Measurements from ENCODE around the gene TBX5. TPM values are rescaled to one million over a fixed set of nuclear protein-coding genes. Genes with fewer than 3 reads are reported as not detected.

TBX5 gene
- total and polyA plus RNA-seq, 2 experiments from 2014 or later, result 0.21 TPM; not detected in 1

DNA sequence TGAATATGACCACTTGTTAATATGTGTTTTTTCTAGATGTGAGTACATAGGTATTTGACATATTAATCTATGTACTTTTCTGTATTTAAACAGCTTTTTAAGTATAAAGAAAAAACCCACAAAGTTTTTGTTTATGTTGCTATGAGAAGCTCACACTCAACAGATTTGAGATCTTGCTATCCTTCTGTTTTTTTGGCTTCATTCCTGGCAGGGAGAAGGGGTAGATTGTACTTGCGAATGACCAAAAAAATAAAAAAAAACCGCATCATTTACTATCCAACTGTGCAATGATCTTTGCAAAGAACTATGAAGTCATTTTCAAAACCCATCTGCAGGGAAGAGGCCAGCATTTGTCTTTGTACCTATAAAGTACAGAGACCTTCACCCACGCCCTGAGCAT, 28.4 kb upstream of the TBX5 start (continued):
- no peak for TF ChIP-seq NANOG (IDR thresholded peaks at IDR 0.05; ENCODE audit: borderline replicate concordance)
- TF ChIP-seq, protein P1, sequence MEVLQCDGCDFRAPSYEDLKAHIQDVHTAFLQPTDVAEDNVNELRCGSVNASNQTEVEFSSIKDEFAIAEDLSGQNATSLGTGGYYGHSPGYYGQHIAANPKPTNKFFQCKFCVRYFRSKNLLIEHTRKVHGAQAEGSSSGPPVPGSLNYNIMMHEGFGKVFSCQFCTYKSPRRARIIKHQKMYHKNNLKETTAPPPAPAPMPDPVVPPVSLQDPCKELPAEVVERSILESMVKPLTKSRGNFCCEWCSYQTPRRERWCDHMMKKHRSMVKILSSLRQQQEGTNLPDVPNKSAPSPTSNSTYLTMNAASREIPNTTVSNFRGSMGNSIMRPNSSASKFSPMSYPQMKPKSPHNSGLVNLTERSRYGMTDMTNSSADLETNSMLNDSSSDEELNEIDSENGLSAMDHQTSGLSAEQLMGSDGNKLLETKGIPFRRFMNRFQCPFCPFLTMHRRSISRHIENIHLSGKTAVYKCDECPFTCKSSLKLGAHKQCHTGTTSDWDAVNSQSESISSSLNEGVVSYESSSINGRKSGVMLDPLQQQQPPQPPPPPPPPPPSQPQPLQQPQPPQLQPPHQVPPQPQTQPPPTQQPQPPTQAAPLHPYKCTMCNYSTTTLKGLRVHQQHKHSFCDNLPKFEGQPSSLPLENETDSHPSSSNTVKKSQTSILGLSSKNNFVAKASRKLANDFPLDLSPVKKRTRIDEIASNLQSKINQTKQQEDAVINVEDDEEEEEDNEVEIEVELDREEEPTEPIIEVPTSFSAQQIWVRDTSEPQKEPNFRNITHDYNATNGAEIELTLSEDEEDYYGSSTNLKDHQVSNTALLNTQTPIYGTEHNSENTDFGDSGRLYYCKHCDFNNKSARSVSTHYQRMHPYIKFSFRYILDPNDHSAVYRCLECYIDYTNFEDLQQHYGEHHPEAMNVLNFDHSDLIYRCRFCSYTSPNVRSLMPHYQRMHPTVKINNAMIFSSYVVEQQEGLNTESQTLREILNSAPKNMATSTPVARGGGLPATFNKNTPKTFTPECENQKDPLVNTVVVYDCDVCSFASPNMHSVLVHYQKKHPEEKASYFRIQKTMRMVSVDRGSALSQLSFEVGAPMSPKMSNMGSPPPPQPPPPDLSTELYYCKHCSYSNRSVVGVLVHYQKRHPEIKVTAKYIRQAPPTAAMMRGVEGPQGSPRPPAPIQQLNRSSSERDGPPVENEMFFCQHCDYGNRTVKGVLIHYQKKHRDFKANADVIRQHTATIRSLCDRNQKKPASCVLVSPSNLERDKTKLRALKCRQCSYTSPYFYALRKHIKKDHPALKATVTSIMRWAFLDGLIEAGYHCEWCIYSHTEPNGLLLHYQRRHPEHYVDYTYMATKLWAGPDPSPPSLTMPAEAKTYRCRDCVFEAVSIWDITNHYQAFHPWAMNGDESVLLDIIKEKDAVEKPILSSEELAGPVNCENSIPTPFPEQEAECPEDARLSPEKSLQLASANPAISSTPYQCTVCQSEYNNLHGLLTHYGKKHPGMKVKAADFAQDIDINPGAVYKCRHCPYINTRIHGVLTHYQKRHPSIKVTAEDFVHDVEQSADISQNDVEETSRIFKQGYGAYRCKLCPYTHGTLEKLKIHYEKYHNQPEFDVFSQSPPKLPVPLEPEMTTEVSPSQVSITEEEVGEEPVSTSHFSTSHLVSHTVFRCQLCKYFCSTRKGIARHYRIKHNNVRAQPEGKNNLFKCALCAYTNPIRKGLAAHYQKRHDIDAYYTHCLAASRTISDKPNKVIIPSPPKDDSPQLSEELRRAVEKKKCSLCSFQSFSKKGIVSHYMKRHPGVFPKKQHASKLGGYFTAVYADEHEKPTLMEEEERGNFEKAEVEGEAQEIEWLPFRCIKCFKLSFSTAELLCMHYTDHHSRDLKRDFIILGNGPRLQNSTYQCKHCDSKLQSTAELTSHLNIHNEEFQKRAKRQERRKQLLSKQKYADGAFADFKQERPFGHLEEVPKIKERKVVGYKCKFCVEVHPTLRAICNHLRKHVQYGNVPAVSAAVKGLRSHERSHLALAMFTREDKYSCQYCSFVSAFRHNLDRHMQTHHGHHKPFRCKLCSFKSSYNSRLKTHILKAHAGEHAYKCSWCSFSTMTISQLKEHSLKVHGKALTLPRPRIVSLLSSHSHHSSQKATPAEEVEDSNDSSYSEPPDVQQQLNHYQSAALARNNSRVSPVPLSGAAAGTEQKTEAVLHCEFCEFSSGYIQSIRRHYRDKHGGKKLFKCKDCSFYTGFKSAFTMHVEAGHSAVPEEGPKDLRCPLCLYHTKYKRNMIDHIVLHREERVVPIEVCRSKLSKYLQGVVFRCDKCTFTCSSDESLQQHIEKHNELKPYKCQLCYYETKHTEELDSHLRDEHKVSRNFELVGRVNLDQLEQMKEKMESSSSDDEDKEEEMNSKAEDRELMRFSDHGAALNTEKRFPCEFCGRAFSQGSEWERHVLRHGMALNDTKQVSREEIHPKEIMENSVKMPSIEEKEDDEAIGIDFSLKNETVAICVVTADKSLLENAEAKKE (CRISPR knock-in tag; IDR thresholded peaks at IDR 0.05), result no peak

DNA sequence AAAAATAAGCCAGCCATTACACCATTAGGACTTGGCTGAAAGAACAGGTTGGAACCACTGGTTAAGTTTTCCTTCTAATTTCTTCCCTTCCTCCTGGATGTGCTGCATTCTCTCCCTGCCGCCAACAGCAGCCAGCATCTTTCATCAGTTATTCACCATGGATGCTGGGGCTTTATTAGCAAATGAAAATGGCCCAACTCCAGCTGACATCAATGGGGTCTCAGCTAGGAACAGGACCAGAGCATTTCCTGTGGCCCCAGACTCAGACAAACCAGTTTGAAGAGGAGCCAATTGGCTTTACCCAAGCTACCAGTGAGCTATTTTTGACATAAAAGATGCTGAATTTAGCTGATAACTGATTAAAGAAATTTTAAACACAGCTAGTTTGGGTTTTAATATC, 26.0 kb upstream of the TBX5 start:
- DNase-seq (ENCODE audit: low spot score), result no peak
- peaks cover 17% of the 10 kb centered on the region for H3K27me3 Mint-ChIP-seq (ENCODE audit: insufficient read depth, low read depth, poor library complexity)
- ATAC-seq, result no peak

More for the DNA sequence above, 26.0 kb upstream of the TBX5 start:
- no peak overlapping the region for H3K27ac ChIP-seq (ENCODE audit: low read depth)
- H4K20me1 ChIP-seq (replicated peaks; ENCODE audit: insufficient read depth), result no peaks in the 10 kb centered on the region; the same call in 1 of the 2 replicates
- H3K27me3 ChIP-seq (ENCODE audit: insufficient read depth), result peaks cover 77% of the 10 kb centered on the region
- H3K27ac Mint-ChIP-seq, result no peak overlapping the region
- TF ChIP-seq JUNB (IDR thresholded peaks at IDR 0.05; ENCODE audit: unreplicated experiment) (no peak), EZH2 (IDR thresholded peaks at IDR 0.05; ENCODE audit: low read depth, unreplicated experiment) (no peak), ZNF114 (CRISPR knock-in tag; IDR thresholded peaks at IDR 0.05) (no peak), NANOG (IDR thresholded peaks at IDR 0.05; ENCODE audit: borderline replicate concordance) (no peak)
- TF ChIP-seq, protein P2, sequence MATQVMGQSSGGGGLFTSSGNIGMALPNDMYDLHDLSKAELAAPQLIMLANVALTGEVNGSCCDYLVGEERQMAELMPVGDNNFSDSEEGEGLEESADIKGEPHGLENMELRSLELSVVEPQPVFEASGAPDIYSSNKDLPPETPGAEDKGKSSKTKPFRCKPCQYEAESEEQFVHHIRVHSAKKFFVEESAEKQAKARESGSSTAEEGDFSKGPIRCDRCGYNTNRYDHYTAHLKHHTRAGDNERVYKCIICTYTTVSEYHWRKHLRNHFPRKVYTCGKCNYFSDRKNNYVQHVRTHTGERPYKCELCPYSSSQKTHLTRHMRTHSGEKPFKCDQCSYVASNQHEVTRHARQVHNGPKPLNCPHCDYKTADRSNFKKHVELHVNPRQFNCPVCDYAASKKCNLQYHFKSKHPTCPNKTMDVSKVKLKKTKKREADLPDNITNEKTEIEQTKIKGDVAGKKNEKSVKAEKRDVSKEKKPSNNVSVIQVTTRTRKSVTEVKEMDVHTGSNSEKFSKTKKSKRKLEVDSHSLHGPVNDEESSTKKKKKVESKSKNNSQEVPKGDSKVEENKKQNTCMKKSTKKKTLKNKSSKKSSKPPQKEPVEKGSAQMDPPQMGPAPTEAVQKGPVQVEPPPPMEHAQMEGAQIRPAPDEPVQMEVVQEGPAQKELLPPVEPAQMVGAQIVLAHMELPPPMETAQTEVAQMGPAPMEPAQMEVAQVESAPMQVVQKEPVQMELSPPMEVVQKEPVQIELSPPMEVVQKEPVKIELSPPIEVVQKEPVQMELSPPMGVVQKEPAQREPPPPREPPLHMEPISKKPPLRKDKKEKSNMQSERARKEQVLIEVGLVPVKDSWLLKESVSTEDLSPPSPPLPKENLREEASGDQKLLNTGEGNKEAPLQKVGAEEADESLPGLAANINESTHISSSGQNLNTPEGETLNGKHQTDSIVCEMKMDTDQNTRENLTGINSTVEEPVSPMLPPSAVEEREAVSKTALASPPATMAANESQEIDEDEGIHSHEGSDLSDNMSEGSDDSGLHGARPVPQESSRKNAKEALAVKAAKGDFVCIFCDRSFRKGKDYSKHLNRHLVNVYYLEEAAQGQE (IDR thresholded peaks at IDR 0.05; ENCODE audit: unreplicated experiment), result no peak
- no peak overlapping the region for H3K4me3 ChIP-seq
- peaks cover 7% of the 10 kb centered on the region; the same call in 2 of the 3 replicates for H3K9me3 Mint-ChIP-seq
- peaks cover 10% of the 10 kb centered on the region for H3K4me1 Mint-ChIP-seq
- H3K79me2 ChIP-seq (replicated peaks; ENCODE audit: insufficient read depth), result no peaks in the 10 kb centered on the region
- no peak overlapping the region for H3K4me2 ChIP-seq
- no peaks in the 10 kb centered on the region for H3K4me1 ChIP-seq (ENCODE audit: insufficient read depth)
- no peaks in the 10 kb centered on the region for H3F3A ChIP-seq (replicated peaks; ENCODE audit: low read depth)
- H3K36me3 Mint-ChIP-seq (ENCODE audit: low read depth), result peaks cover 5% of the 10 kb centered on the region
- H3K36me3 ChIP-seq (ENCODE audit: insufficient read depth), result no peaks in the 10 kb centered on the region
- H2AFZ ChIP-seq, result no peak overlapping the region
- no peak overlapping the region for H3K4me3 Mint-ChIP-seq
- H3K9me2 ChIP-seq (ENCODE audit: insufficient read depth), result no peaks in the 10 kb centered on the region
